Esophagus muscularis mucosa (tissue), 3 donors: ENCODE measurements around the gene KANK3.
"Not testable (repeated sequence)": the region's sequence is repeated elsewhere in the genome, so short reads cannot be mapped to it uniquely, and the experiment has no call there.

Source experiments
- CTCF ChIP-seq, 3 experiments: fragments of 200-600 bp in 2 of 3; fragments of 450-650 bp in 1 of 3; sonication (generic) in 2 of 3; IDR thresholded peaks; one replicate each; pipeline ENCODE4 v1.5.1; 2017 to 2019; ENCODE audit warnings: antibody characterized with exemption in 3 of 3, mild to moderate bottlenecking in 2 of 3, moderate library complexity in 1 of 3
- POLR2A ChIP-seq: fragments of 450-650 bp; IDR thresholded peaks from one replicate; pipeline ENCODE4 v1.6.1; 2017; ENCODE audit warnings: antibody characterized with exemption, moderate library complexity, mild to moderate bottlenecking, low read depth
- POLR2AphosphoS5 ChIP-seq, 2 donors: sonication (generic); formaldehyde crosslinking; IDR thresholded peaks; one replicate each; pipeline ENCODE4 v1.6.1; 2017; ENCODE audit warnings: antibody characterized with exemption in 2 of 2

GRCh38 chr19:8341504-8341903 is 1.6 kb downstream of the KANK3 start:
- not testable (repeated sequence) for TF ChIP-seq POLR2A; CTCF (IDR thresholded peaks at IDR 0.05); POLR2AphosphoS5 (IDR thresholded peaks at IDR 0.05)
